IPS-20b (cell line): ENCODE results near the gene TUBA4A.
"Not testable (repeated sequence)": the region's sequence is repeated elsewhere in the genome, so short reads cannot be mapped to it uniquely, and the experiment has no call there.

ENCODE experiments used
- H3K27ac ChIP-seq: one replicate; pipeline ENCODE4 v1.5.1; 2013; ENCODE audit warnings: low read length
- H3K27me3 ChIP-seq: 2 replicates; pipeline ENCODE4 v1.6.1; 2013; ENCODE audit warnings: mild to moderate bottlenecking, low read length, inconsistent platforms; ENCODE audit not compliant: insufficient read depth
- H3K36me3 ChIP-seq: 2 replicates; pipeline ENCODE4 v1.6.1; 2013; ENCODE audit warnings: low read depth, mild to moderate bottlenecking, inconsistent platforms, low read length, moderate library complexity; ENCODE audit not compliant: insufficient read depth
- H3K4me1 ChIP-seq: 2 replicates; pipeline ENCODE4 v1.6.1; 2013; ENCODE audit warnings: mild to moderate bottlenecking, control low read depth, inconsistent platforms, low read length, moderate library complexity; ENCODE audit not compliant: insufficient read depth
- H3K4me3 ChIP-seq: 2 replicates; pipeline ENCODE4 v1.5.1; 2013; ENCODE audit warnings: mild to moderate bottlenecking, low read length, inconsistent platforms
- H3K9ac ChIP-seq: 2 replicates; pipeline ENCODE4 v1.6.1; 2013; ENCODE audit warnings: low read depth, mild to moderate bottlenecking, inconsistent platforms, low read length, moderate library complexity
- H3K9me3 ChIP-seq: 2 replicates; pipeline ENCODE4 v1.6.1; 2013; ENCODE audit warnings: mild to moderate bottlenecking, low read depth, low read length, inconsistent platforms; ENCODE audit not compliant: insufficient read depth

The TUBA4A gene

DNA sequence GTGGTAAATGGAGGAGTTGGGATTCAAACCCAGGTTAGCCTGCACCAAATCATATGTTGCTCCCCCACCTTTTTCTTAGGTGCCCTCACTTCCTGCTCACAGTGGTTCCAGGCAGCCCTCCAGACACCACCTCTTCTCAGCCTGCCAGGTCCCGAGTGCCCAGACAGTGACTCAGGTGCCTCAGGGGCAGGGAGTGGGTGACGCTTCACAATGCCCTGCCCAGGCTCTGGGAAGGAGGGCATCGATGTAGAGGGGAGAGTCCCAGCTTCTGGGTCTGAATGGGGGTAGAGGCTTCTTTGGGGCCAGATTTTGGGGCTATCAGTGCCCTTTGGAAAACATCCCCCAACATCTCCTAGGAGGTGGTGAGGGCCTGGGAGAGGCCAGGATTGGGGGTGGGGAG is 20.2 kb upstream of the TUBA4A start:
- Histone ChIP-seq H3K9ac (no peak overlapping the region), H3K9me3 (no peaks in the 10 kb centered on the region), H3K4me3 (no peak overlapping the region), H3K27ac (no peak overlapping the region), H3K4me1 (peaks cover 19% of the 10 kb centered on the region), H3K27me3 (peaks cover 20% of the 10 kb centered on the region; the same call in 1 of the 2 replicates), H3K36me3 (no peaks in the 10 kb centered on the region)

- Histone ChIP-seq H3K27me3 (peaks cover 12% of the 10 kb centered on the region; the same call in 1 of the 2 replicates), H3K27ac (no peak overlapping the region), H3K9ac (no peak overlapping the region), H3K4me3 (no peak overlapping the region), H3K36me3 (no peaks in the 10 kb centered on the region), H3K4me1 (peaks cover 11% of the 10 kb centered on the region), H3K9me3 (no peaks in the 10 kb centered on the region)
These were observed 19.3 kb upstream of the TUBA4A start for GRCh38 chr2:219272995-219273394.

DNA sequence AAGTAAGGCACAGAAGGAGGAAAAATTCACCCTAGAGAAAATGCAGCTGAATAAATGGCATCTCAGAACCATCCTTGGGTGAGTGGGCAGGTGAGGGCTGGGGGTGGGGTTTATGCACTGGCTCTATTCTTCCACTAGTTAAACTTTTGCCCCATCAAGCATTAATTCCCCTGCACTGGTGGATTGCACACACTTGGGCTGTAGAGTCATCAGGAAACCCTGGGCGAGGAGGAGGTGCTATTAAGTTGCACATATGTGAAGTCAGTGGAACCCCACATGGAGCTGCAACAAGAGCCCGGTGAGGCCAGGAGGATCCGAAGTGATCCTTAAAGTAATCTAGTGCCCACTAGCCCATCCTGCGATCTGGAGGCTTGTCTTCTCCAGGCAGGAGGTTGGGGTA is 18.6 kb upstream of the TUBA4A start:
- Histone ChIP-seq H3K4me3 (no peak overlapping the region), H3K9me3 (no peaks in the 10 kb centered on the region), H3K4me1 (peaks cover 9% of the 10 kb centered on the region), H3K27ac (no peak overlapping the region), H3K9ac (no peak overlapping the region), H3K27me3 (peaks cover 11% of the 10 kb centered on the region; the same call in 1 of the 2 replicates), H3K36me3 (no peaks in the 10 kb centered on the region)

DNA sequence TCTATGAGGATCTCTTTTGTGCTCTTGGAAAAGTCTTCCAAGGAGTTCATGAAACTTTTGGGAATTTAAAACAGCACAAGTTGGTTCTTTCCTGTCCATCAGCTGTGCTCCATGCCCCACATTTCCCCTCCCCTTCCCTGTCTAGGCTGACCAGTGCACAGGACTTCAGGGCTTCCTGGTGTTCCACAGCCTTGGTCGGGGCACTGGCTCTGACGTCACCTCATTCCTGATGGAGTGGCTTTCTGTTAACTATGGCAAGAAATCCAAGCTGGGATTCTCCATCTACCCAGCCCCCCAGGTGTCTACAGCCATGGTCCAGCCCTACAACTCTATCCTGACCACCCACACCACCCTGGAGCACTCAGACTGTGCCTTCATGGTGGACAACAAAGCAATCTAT is 17.3 kb upstream of the TUBA4A start:
- no peak overlapping the region for H3K9ac ChIP-seq
- no peak overlapping the region for H3K27ac ChIP-seq
- no peaks in the 10 kb centered on the region for H3K36me3 ChIP-seq
- no peak overlapping the region for H3K4me3 ChIP-seq
- H3K9me3 ChIP-seq = no peaks in the 10 kb centered on the region
- H3K4me1 ChIP-seq = peaks cover 5% of the 10 kb centered on the region; the same call in 1 of the 2 replicates
- peaks cover 11% of the 10 kb centered on the region; the same call in 1 of the 2 replicates for H3K27me3 ChIP-seq

GRCh38 chr2:219270055-219270372 is 16.3 kb upstream of the TUBA4A start:
- peaks cover 5% of the 10 kb centered on the region; the same call in 1 of the 2 replicates for H3K4me1 ChIP-seq
- peaks cover 12% of the 10 kb centered on the region for H3K27me3 ChIP-seq
- H3K4me3 ChIP-seq = no peak overlapping the region
- no peaks in the 10 kb centered on the region for H3K9me3 ChIP-seq
- H3K36me3 ChIP-seq = no peaks in the 10 kb centered on the region
- H3K27ac ChIP-seq = no peak overlapping the region
- H3K9ac ChIP-seq = no peak overlapping the region

DNA sequence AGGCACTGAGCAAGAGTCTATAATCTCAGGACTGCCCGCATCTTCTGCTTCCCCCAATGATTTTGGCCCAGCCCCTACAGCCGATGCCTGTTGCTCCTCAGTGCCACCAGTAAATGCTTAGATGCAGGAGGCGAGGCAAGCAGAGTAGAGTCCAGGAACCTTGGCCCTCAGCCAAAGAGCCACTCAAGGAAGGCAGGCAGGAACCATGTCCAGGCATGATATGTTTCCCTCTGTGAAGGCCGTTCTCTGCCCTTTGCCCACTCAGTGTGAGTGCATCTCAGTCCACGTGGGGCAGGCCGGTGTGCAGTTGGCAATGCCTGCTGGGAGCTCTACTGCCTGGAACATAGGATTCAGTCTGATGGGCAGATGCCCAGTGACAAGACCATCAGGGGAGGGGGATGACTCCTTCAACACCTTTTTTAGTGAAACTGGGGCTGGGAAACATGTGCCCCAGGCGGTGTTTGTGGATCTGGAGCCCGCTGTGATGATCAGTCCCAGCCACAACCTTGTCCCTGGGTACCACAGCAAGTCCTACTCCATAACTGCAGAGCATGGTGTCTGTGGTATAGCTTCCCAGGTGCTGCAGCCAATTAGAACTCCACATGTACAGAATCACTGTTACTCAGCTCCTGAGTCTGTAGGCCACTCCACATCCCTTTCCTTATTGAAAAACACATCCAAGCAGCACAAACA is 15.8 kb upstream of the TUBA4A start:
- peaks cover 15% of the 10 kb centered on the region for H3K27me3 ChIP-seq
- H3K9ac ChIP-seq = no peak overlapping the region
- no peaks in the 10 kb centered on the region for H3K9me3 ChIP-seq
- no peak overlapping the region for H3K27ac ChIP-seq
- no peak overlapping the region for H3K4me3 ChIP-seq
- no peaks in the 10 kb centered on the region for H3K36me3 ChIP-seq
- no peaks in the 10 kb centered on the region; the same call in 1 of the 2 replicates for H3K4me1 ChIP-seq

DNA sequence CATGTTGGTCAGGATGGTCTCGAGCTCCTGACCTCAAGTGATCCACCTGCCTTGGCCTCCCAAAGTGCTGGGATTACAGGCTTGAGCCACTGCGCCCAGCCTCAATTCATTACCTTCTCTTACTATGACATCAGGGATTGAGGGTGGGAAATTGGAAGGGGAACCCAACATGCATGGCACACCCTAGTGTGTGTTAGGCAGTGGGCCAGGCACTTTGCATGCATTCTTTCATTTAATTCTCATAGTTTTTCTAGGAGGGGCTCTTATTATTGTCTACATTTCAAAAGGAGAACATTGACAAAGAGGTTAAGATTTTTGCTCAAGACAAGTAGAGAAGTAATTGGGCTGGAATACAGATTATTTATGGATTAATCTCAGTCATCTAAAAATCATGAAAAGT is 14.6 kb upstream of the TUBA4A start:
- H3K4me3 ChIP-seq = no peak overlapping the region
- peaks cover 15% of the 10 kb centered on the region for H3K27me3 ChIP-seq
- H3K9me3 ChIP-seq = no peaks in the 10 kb centered on the region
- H3K36me3 ChIP-seq = no peaks in the 10 kb centered on the region
- H3K9ac ChIP-seq = no peak overlapping the region
- H3K4me1 ChIP-seq = no peaks in the 10 kb centered on the region
- H3K27ac ChIP-seq = no peak overlapping the region

- Histone ChIP-seq H3K9ac (no peak overlapping the region), H3K4me1 (no peaks in the 10 kb centered on the region), H3K36me3 (no peaks in the 10 kb centered on the region), H3K27ac (no peak overlapping the region), H3K27me3 (peaks cover 10% of the 10 kb centered on the region; the same call in 1 of the 2 replicates), H3K9me3 (no peaks in the 10 kb centered on the region), H3K4me3 (no peak overlapping the region)
These were observed 13.2 kb upstream of the TUBA4A start for GRCh38 chr2:219266886-219267285.

DNA sequence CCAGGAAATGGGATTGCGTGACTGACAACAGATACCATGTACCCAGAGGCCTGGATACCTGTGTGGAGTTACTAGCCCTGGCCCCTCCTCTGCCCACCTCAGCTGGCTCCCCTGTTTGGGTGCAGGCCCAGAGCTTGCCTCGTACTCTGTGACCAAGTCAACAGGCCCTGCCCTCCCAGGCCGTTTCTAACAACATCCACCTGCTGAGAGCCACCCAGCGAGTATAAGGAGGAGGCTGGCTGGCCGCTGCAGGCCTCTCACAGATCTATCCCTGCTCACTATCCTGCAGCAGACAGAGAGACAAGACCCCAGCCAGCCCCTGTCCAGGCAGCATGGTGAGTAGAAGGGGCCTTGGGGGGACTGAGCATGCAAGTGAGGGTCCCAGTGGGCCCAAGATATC is 12.5 kb upstream of the TUBA4A start:
- peaks cover 16% of the 10 kb centered on the region for H3K27me3 ChIP-seq
- H3K27ac ChIP-seq = no peak overlapping the region
- no peaks in the 10 kb centered on the region for H3K36me3 ChIP-seq
- no peak overlapping the region for H3K4me3 ChIP-seq
- no peaks in the 10 kb centered on the region for H3K9me3 ChIP-seq
- H3K9ac ChIP-seq = no peak overlapping the region
- H3K4me1 ChIP-seq = no peaks in the 10 kb centered on the region

GRCh38 chr2:219261024-219261855 is 7.5 kb upstream of the TUBA4A start:
- Histone ChIP-seq H3K36me3 (no peaks in the 10 kb centered on the region), H3K27me3 (peaks cover 33% of the 10 kb centered on the region), H3K9ac (no peak overlapping the region), H3K9me3 (no peaks in the 10 kb centered on the region), H3K4me3 (no peak overlapping the region), H3K4me1 (no peaks in the 10 kb centered on the region), H3K27ac (no peak overlapping the region)

DNA sequence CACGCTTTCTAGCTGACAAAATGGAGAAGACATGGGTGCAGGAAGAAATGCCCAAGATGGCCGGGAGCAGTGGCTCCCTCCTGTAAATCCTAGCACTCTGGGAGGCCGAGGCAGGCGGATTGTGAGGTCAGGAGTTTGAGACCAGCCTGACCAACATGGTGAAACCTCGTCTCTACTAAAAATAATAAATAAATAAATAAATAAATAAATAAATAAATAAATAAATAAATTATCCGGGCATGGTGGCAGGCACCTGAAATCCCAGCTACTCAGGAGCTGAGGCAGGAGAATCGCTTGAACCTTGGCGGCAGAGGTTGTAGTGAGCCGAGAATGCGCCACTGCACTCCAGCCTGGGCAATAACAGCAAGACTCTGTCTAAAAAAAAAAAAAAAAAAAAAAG is 5.2 kb upstream of the TUBA4A start:
- not testable (repeated sequence) for H3K9me3 ChIP-seq, H3K4me1 ChIP-seq, H3K4me3 ChIP-seq, H3K9ac ChIP-seq, H3K36me3 ChIP-seq, H3K27ac ChIP-seq
- peaks cover 52% of the 10 kb centered on the region for H3K27me3 ChIP-seq
